ENCODE measurements around the gene MSRB3.
A peak's percentile ranks its signal among the peaks of the same experiment; 100 is the strongest.
"Not testable (repeated sequence)": the region's sequence is repeated elsewhere in the genome, so short reads cannot be mapped to it uniquely, and the experiment has no call there.

MSRB3 gene

GRCh38 chr12:65278576-65279368 is at the start of gene MSRB3:
TSS of gene MSRB3 (plus strand) at chr12:65278683. CDS start at chr12:65308580, 29,897 bp downstream.
- DNase-seq (ENCODE audit: low read depth in 3 of 3), result peak in 1 of 3 experiments; percentile 1

- DNase-seq (ENCODE audit: low read depth in 3 of 3), result no peak
Measured at GRCh38 chr12:65229441-65229840, 49.0 kb upstream of the MSRB3 start.

GRCh38 chr12:65232476-65233077 is 45.9 kb upstream of the MSRB3 start:
- no peak for DNase-seq (ENCODE audit: low read depth in 3 of 3)

GRCh38 chr12:65237153-65237552 is 41.3 kb upstream of the MSRB3 start:
- no peak for DNase-seq (ENCODE audit: low read depth in 3 of 3)

- DNase-seq (ENCODE audit: low read depth in 3 of 3), result no peak
Measured at GRCh38 chr12:65238609-65239008, 39.9 kb upstream of the MSRB3 start.

GRCh38 chr12:65248656-65249633 is 29.5 kb upstream of the MSRB3 start:
- peak in 1 of 3 experiments; percentile 4 for DNase-seq (ENCODE audit: low read depth in 3 of 3)

GRCh38 chr12:65252515-65252914 is 26.0 kb upstream of the MSRB3 start:
- no peak for DNase-seq (ENCODE audit: low read depth in 3 of 3)

GRCh38 chr12:65257986-65258385 is 20.5 kb upstream of the MSRB3 start:
- no peak for DNase-seq (ENCODE audit: low read depth in 3 of 3)

- no peak for DNase-seq (ENCODE audit: low read depth in 3 of 3)
Measured at GRCh38 chr12:65259501-65259900, 19.0 kb upstream of the MSRB3 start.

GRCh38 chr12:65263777-65264176 is 14.7 kb upstream of the MSRB3 start:
- DNase-seq (ENCODE audit: low read depth in 3 of 3), result no peak

GRCh38 chr12:65266408-65266807 is 12.1 kb upstream of the MSRB3 start:
- DNase-seq (ENCODE audit: low read depth in 3 of 3), result no peak

- DNase-seq (ENCODE audit: low read depth in 3 of 3), result no peak
Measured at GRCh38 chr12:65269603-65270002, 8.9 kb upstream of the MSRB3 start.

GRCh38 chr12:65274602-65275272 is 3.7 kb upstream of the MSRB3 start:
- no peak for DNase-seq (ENCODE audit: low read depth in 3 of 3)

GRCh38 chr12:65275627-65276026 is 2.9 kb upstream of the MSRB3 start:
- no peak for DNase-seq (ENCODE audit: low read depth in 3 of 3)

- no peak for DNase-seq (ENCODE audit: low read depth in 3 of 3)
Measured at GRCh38 chr12:65276916-65277530, 1.5 kb upstream of the MSRB3 start.

- DNase-seq (ENCODE audit: low read depth in 3 of 3), result no peak
Measured at GRCh38 chr12:65277994-65278575, 398 bp upstream of the MSRB3 start.

GRCh38 chr12:65279369-65280112 is 1.1 kb downstream of the MSRB3 start:
- no peak for DNase-seq (ENCODE audit: low read depth in 3 of 3)

- no peak for DNase-seq (ENCODE audit: low read depth in 3 of 3)
Measured at GRCh38 chr12:65280306-65280705, 1.8 kb downstream of the MSRB3 start.

- no peak for DNase-seq (ENCODE audit: low read depth in 3 of 3)
Measured at GRCh38 chr12:65282840-65283239, 4.4 kb downstream of the MSRB3 start.

- DNase-seq (ENCODE audit: low read depth in 3 of 3), result not testable (repeated sequence)
Measured at GRCh38 chr12:65285532-65285931, 7.0 kb downstream of the MSRB3 start.
